IPS-NIHi7 (cell line): ENCODE measurements around the gene DGLUCY.
A peak's percentile ranks its signal among the peaks of the same experiment; 100 is the strongest.
"Not testable (repeated sequence)": the region's sequence is repeated elsewhere in the genome, so short reads cannot be mapped to it uniquely, and the experiment has no call there.

ENCODE experiments used
- DNase-seq: peaks from one replicate; pipeline ENCODE4 v3.0.0; 2012; ENCODE audit warnings: mixed read lengths; ENCODE audit errors: extremely low spot score

Gene DGLUCY

DNA sequence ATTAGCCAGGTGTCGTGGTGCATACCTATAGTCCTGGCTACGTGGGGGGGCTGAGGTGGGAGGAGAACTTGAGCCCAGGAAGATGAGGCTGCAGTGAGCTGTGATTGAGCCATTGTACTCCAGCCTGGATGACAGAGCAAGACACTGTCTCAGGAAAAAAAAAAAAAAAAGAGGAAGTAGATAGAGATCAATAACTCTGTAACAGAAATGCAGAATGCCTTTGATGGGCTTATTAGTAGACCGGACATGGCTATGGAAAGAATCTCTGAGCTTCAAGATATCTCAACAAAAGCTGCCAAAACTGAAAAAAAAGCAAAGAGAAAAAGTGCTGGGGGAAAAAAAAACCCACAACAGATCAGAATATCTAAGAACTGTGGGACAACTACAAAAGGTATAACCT is 93.1 kb downstream of the DGLUCY start:
- no peak for DNase-seq

DNA sequence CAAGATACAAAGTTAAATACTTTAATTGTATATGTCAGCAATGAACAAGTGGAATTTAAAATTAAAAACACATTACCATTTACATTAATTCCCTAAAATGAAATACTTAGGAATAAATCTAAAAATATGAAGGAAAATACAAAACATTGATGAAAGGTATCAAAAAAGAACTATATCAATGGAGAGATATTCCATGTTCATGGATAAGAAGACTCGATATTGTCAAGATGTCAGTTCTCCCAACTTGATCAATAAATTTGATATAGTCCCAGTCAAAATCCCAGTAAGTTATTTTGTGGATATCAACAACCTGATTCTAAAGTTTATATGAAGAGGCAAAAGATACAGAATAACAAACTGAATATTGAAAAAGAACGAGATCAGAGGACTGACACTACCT is 97.1 kb downstream of the DGLUCY start:
- no peak for DNase-seq

DNA sequence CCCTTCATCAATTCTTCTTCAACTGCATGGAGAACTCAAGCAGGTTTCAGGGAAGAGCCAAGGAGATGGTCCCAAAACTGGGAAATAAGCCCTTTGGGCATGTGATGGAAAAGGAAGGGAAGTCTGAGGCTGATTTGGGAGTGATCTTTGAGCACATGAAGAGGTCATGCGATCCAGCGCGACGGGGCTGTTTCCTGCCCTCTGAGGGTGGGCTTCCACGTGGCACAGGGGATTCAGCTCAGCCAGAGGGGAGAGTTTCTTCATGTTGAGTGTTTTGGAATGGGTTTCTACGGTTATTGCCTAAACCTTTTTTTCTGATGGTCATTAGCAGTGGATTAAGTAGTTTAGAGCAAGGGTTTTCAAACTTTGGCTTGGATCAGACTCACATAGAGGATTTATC is 100.4 kb downstream of the DGLUCY start:
- no peak for DNase-seq

DNA sequence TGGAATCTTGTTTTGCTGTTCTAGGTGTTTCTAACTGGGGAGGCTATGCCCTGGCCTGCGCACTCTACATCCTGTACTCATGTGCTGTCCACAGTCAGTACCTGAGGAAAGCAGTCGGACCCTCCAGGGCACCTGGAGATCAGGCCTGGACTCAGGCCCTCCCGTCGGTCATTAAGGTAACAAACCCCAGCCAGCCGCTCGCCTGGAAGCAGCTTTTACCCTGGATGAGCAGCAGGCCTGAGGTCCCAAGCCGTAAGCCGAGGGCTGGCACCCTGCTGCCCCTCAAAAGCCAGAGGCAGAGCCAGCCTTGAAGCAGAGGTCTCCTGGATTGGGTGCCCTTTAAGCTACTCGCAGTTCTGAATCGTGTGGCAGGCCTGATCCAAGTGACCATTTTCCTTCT is 101.5 kb downstream of the DGLUCY start:
- no peak for DNase-seq

DNA sequence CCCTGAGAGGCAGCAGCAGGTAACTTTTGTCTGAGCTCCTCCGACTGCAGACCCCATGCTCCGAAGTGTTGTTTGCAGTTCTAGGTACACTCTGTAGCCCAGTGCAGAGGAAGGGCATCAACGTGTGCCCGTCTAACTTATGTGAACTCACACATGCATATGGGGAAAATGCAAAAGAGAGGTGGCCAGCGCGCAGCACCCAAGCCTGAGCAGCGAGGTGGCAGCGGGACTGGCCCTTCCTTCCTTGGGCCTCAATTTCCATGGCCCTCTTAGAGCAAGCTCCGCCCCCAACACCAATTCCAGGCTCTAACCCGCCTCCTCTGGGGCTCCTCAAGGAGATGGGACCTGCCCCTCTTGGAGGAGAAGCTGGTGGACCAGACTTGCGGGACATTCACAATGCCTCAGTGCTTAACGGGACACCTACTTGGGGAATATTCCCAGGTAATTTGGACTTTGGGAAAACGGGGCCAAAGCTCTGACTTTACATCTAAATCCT is 102.9 kb downstream of the DGLUCY start:
- no peak for DNase-seq

DNA sequence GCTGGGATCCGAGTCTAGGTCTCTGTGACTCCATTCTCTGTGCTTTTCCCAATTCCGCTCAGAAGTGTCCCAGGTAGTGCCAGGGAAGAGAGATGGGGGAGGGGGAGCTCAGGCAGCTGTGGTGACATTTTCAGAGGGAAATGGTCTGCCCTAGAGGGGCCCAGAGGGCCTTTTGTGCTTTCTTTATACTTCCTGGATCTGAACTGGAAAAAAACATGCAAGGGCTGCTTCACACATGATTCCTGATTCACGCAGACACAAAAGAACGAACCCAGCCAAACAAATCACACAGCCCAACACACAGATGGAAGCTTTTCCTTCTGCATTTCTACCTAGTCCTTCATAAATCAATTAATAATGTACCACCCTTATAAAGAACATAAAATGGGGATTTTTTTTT is 104.1 kb downstream of the DGLUCY start:
- DNase-seq = no peak

DNA sequence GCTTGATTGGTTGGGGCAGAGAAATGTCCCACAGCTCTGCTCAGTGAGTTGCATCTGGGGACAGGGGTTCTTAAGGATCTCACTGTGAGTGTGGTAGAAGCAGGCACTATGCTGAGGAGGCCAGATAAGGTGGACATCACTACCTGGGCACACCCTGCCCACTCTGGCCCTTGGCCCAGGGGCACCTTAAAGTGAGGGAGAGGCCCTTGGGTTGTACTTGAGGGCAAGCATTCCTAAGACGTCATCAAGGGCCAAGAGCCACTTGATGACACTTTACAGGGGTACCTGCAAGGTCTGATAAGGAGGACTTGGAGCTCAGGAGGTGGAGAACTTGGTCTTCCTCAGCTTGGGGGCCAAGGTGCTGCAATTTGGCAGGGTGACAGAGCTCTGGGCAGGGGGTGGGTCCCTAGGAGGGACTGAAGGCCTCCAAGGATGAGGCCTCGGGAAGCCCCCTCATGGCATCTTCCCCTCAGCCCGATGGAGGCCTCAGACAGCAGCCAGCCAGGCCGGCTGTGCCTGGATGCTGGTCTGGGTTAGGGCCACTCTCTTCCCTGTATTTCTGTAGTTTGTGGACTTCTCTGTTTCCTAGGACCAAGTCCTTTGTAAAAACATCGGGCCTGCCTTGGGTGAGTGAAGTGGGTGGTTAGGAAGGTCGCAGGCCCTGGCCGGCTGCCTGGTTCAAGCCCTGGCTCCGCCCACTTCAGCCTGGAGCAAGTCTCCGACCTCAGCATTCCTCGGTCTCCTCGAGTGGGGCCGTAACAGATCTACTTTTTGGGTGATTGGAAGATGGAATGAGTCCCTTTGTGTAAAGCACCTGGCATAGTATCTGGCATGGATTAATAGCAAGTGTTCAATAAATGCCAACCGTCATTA is 105.9 kb downstream of the DGLUCY start:
- no peak for DNase-seq

DNA sequence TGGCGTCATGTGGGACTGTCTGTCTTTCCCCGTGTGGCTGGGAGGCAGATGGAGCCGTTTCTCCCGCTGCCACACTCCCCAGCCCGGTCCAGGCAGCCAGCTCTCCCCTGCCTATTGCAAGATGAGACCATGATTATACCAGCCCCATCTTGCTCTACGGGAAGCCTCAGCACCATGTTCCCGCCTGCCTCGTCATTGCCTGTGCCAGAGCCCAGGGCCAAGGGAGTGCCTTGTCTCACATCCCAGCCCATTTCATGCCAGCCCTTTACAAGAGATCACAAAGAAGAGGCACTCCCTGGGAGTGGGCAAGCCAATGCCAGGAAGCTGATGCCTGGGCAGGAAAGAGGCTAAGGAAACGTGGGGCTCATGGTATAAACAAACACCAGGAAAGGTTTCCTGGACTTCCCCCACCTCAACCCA is 106.7 kb downstream of the DGLUCY start:
- no peak for DNase-seq

DNA sequence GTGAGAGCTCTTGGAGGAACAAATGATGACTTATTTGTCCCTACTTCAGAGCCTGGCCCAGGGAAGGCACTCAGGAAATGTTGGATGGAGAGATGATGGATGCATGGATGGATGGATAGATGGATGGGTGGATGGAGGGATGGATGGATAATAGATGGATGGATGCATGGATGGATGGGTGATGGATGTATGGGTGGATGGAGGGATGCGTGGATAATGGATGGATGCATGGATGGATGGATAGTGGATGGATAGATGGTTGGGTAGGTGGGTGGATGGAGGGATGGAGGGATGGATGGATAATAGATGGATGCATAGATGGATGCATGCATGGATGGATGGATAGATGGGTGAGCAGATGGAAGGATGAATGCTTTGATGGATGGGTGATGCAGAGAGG is 107.4 kb downstream of the DGLUCY start:
- no peak for DNase-seq

DNA sequence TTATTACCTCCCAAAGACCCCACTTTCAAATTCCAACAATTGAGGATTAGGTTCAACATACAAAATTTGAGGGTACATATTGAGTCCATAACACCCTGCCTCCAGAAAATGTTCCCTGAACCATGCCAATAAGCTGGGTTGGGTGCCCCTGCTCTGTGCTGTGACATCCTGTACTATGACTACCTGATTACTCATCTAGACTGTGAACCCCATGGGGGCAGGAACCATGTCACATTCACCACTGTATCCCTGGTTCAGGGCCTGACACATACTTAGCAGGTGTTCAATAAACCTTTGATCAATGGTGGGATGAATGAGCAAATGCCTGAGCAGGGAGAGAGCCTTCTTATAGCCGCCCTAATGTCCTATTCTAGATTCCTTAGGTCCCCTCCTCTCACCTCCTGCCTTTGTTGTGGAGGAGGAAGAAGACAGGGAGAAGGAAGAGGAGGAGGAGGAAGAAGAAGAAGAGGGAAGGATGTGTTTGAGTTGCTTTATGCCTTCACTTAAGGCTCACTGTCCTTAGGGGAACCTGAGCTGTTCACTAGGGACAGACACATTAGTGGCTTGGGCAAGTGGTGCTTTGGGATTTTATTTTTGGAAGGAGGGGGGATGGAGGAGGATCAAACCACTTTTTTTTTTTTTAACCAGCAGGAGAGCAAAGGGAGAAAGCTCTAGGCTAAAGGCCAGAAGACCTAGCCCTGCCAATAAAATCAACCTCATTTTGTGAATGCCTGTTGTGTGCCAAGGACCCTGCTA is 109.3 kb downstream of the DGLUCY start:
- no peak for DNase-seq

DNA sequence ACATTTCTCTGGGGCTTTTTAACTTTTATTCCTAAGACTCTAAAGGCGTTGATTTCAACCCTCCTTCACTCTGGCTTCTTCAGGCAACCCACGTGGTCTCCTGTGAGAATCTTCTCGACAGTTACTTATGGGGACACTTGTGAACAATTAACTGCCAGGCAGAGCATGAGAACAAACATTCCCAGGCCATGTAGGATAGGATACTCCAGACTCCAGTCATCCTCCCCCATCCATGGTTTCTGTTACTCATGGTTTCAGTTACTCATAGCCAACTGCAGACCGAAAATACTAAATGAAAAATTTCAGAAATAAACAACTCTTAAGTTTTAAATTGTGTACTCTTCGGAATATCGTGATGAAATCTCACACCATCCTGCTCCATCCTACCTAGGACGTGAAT is 111.2 kb downstream of the DGLUCY start:
- no peak for DNase-seq

DNA sequence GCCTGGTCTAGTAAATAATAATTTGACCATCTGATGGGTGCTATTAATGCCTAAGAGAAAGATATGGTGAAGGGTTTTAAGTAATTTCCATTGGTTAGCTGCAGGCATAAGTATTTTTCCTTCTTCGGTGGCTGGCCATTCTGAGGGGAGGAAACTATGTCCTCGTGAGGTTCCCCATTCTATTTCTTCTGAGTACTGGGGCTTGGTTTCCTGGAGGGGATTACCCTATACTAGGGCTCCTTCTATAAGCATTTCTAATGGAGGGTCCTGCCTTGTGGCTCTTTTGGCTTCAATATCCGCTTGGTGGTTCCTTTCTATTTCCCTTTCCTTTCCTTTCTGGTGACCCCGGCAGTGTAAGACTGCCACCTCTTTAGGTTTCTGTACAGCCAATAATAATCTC is 112.5 kb downstream of the DGLUCY start:
- not testable (repeated sequence) for DNase-seq

DNA sequence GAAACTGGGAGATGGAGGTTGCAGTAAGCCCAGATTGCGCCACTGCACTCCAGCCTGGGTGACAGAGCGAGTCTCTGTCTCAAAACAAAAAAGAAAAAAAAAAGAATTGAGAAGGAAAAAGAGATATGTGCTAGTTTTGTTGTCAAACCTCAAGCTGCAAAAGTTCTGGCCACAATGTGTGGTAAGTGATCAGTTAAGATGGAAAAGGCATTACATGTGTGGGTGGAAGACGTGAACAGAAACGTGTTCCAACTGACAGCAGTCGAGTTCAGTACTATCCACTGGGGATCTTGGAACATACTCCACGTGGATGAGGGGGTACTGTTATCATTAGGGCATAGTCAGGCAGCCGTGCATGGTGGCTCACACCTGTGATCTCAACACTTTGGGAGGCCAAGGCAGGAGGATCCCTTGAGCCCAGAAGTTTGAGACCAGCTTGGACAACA is 113.3 kb downstream of the DGLUCY start:
- no peak for DNase-seq

DNA sequence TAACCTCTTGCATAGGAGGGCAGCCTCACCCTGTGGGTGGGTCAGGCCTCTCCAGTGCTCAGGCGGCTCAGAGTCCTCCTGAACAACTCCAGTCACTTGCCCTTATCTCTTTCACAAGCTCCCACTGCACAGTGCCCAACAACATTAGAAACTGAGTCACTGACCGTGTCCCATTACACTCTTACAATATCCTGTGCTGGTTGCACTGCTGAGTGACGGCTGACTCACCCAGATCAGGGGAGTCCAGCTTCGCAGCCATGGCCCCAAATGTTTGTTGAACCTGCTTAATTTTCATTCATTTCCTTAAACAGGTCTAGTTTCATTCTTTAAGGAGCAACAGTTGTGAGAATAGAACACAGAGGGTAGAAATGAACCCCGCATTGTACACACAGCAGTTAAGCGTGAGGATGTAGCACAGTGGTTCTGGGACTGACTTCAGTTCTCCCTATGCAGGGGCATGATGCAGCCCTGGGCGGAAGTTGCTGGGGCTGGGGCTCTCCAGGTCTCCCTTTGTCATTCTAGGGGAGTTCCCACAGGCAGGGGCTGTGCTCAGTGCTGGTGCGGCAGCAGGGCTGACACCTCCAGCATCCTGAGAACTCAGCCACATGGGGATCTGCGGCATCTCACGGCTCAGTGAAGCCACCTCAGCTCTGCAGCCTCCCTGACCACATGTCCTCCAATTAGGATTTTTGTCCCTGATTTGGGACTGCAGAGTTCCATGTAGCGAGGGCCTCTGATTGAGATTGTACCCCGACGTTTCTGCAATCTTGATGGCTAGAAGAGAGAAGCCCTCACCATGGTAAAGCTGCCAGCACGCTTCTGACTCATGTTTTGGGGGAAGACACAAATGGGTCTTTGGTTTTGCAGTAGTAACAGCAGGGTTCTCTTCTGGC is 114.5 kb downstream of the DGLUCY start:
- DNase-seq = peak; percentile 82

DNA sequence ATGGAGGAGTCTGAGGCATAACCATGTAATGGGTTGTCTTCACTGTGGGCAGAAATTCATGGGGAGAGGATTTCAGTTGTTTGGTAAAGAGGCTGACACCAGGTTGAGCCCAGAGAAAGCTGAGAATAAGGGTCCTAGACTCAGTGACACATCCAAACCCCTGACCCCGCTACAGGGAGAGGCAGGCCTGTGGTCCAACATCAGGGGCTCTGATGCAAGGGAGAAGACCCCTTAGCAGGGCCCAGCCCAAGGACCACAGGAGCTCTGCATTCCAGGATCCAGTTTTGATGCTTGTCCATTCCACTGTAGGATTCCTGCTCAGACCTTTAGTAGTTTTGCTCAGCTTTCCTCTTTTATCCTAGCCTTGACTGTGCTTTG is 115.1 kb downstream of the DGLUCY start:
- no peak for DNase-seq

DNA sequence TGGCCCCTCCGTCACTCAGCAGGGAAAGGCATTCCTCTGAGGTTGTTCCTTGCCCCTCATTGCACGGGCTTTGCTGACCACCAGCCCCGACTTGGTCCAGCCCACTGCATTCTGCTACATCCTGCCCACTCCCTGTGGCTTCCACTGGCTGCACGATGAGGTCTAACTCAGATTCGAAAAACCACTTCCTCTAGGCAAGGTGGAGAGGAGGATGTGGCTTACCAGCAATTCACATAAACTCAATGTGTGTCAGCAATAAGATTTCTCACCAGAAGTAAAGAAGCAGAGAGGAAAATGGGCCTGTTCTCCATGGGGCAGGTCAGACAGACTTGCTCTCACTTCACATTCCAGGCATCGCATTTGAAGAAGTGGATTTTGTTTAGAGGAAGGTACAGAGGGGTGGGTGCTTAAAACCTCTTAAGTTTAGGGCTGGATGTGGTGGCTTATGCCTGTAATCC is 115.9 kb downstream of the DGLUCY start:
- DNase-seq = no peak

DNA sequence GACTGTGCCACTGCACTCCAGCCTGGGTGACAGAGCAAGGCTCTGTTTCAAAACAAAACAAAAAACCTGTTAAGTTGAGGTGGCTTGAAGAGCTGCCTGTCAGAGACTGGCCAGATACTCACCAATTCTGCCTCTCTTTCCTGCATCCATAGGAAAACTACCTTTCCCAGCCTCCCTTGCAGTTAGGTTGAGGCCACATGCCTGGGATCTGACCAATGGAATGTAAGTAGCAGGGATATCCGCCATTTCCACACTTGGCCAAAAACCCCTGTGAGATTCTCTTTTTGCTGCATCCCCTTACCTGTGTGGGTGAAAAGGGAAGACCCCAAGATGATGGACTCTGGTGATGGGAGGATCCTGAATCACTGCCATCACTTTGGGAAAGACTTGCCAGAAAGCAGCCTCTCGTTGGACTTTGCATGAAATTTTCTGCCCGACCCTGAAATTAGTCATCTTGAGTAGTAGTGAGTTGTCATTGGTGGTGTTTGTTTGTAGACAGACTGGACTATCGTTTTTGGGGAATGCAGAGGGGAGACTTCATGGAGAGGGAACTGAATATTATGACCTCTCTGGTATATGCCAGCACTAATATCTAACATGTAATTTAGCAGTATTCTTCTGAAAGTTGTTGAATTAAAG is 116.6 kb downstream of the DGLUCY start:
- no peak for DNase-seq

DNA sequence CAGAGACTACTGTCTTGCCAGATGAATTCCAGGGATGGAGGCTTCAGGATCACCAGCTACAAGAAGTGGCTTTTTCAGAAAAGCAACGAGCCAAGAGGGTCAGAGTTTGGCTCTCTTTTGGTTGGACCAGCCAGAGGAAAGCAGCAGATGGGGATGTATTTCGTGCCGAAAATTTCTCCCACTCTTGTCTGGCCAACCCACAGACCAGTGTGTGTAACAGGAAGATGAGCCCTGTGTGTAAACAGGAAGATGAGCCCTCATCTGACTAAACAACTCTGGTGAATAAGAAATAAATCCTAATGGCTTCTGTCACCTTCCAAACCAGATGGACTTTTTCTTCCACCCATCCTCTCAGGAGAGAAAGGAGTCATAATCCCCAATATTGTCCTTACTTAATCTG is 117.6 kb downstream of the DGLUCY start:
- no peak for DNase-seq

DNA sequence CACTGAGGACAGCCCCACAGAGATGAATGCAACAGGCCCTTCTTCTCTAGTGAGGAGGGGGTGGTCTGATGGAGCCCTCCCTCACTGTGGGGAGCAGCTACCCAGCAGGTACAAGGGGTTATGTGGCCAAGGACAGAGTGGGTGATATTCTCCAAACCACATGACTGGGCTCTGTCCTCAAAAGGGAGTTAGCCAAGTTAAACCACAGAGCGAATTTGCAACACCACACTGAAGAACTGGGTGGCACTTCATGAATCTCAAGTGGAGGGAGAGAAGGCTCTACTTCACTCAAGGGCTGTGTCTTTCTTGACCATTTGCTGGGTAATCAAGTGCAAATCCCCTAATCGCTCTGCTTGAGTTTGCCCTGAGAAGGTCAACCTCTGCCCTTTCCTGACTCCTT is 118.2 kb downstream of the DGLUCY start:
- no peak for DNase-seq

DNA sequence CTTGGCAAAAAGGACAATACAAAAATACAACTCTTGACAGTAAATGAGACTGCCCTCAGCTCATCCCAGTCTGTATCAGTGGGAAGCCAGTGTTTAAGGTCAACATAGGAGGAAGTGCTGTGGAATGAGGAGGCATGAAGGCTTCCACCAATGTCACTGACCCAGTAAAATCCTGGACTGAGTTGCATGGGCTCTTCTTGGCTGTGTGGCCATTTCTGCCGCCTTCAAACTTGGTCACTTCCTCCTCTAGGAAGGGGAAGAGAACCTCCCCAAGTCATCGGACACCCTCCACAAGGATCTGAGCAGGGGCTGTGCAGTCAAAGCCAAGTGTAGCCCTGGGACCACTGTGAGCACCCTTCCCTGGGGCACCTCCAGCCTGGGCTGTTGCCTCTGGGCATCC is 118.7 kb downstream of the DGLUCY start:
- no peak for DNase-seq
